ENCODE measurements around the gene ADORA1. TPM values are rescaled to one million over a fixed set of nuclear protein-coding genes. Genes with fewer than 3 reads are reported as not detected.

Gene ADORA1
- total and polyA plus RNA-seq, 11 donors = 0.81 to 17.8 (median 9.5) TPM

GRCh38 chr1:203103216-203103615, 24.3 kb upstream of the ADORA1 start:
- intact Hi-C loops (cut with DNase I) = no loop called here
- no peak for DNase-seq
- WGBS, 4 donors = 28 to 52% (median 39%) methylated on average over 4 of the region's 4 CpGs

DNA sequence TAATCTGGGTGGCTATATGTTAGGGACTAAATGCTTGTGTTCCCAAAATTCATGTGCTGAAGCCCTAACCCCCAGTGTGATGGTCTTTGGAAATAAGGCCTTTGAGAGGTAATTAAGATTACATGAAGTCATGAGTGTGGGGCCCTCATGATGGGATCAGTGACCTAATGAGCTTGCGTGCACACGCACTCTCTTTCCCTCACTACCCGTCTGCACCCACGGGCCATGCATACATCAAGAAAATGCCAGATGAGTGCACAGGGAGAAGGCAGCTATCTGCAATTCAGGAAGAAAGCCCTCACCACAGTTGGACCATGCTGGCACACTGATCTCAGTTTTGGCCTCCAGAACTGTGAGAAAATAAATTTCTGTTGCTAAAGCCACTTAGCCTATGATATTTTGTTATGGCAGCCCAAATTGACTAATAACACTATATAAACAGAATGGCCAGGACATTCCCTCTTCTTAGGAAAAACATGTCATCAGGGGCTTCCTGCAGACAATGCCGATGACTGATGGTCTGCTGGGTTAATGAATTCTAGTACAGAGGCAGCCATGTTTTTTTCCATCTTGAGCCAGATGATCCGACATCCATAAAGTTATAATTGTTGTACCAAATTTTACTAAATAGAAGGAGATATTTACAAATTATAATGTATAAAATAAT, 23.6 kb upstream of the ADORA1 start:
- Histone ChIP-seq H3K9me3 (peaks cover 0 to 17% (median 0%) of the 10 kb centered on the region in 12 donors), H3K27ac (no peak overlapping the region), H3K36me3 (no peaks in the 10 kb centered on the region), H3K27me3 (peaks cover 0 to 25% (median 0%) of the 10 kb centered on the region in 9 donors), H3K4me1 (peaks cover 0 to 6% (median 0%) of the 10 kb centered on the region in 12 donors), H3K4me3 (no peak overlapping the region)
- intact Hi-C loops (cut with DNase I) = no loop called here
- TF ChIP-seq POLR2A (IDR thresholded peaks at IDR 0.05) = no peak
- TF ChIP-seq, protein P1, sequence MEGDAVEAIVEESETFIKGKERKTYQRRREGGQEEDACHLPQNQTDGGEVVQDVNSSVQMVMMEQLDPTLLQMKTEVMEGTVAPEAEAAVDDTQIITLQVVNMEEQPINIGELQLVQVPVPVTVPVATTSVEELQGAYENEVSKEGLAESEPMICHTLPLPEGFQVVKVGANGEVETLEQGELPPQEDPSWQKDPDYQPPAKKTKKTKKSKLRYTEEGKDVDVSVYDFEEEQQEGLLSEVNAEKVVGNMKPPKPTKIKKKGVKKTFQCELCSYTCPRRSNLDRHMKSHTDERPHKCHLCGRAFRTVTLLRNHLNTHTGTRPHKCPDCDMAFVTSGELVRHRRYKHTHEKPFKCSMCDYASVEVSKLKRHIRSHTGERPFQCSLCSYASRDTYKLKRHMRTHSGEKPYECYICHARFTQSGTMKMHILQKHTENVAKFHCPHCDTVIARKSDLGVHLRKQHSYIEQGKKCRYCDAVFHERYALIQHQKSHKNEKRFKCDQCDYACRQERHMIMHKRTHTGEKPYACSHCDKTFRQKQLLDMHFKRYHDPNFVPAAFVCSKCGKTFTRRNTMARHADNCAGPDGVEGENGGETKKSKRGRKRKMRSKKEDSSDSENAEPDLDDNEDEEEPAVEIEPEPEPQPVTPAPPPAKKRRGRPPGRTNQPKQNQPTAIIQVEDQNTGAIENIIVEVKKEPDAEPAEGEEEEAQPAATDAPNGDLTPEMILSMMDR (IDR thresholded peaks at IDR 0.05) = no peak
- ATAC-seq (no peak), DNase-seq (no peak)
- 78 to 89% (median 83%) methylated on average over 6 of the region's 6 CpGs for WGBS, 4 donors

More at GRCh38 chr1:203103216-203103615, 24.3 kb upstream of the ADORA1 start:
- Histone ChIP-seq H3K4me1 (peaks cover 0 to 6% (median 0%) of the 10 kb centered on the region in 12 donors), H3K27ac (no peak overlapping the region), H3K9me3 (peaks cover 0 to 17% (median 0%) of the 10 kb centered on the region in 12 donors), H3K4me3 (no peak overlapping the region), H3K36me3 (no peaks in the 10 kb centered on the region), H3K27me3 (peaks cover 0 to 20% (median 0%) of the 10 kb centered on the region in 9 donors)
- TF ChIP-seq, protein P1 (IDR thresholded peaks at IDR 0.05) = no peak
- TF ChIP-seq POLR2A (IDR thresholded peaks at IDR 0.05) = no peak
- ATAC-seq = no peak

GRCh38 chr1:203104789-203105390, 22.6 kb upstream of the ADORA1 start:
- Histone ChIP-seq H3K4me1 (peaks cover 0 to 6% (median 0%) of the 10 kb centered on the region in 12 donors), H3K27ac (no peak overlapping the region), H3K4me3 (no peak overlapping the region), H3K27me3 (peaks cover 0 to 28% (median 0%) of the 10 kb centered on the region in 9 donors), H3K36me3 (no peaks in the 10 kb centered on the region), H3K9me3 (peaks cover 0 to 17% (median 0%) of the 10 kb centered on the region in 12 donors)
- TF ChIP-seq, protein P1 (IDR thresholded peaks at IDR 0.05) = no peak
- TF ChIP-seq POLR2A (IDR thresholded peaks at IDR 0.05) = no peak
- intact Hi-C loops (cut with DNase I) = no loop called here
- DNase-seq (no peak), ATAC-seq (no peak)

GRCh38 chr1:203112475-203112874, 15.1 kb upstream of the ADORA1 start:
- WGBS, 4 donors = 62 to 74% (median 68%) methylated on average over 2 of the region's 2 CpGs
- H3K36me3 ChIP-seq = no peaks in the 10 kb centered on the region
- no peak overlapping the region for H3K4me3 ChIP-seq
- no peak for DNase-seq
- ATAC-seq = no peak
- no peaks in the 10 kb centered on the region for H3K9me3 ChIP-seq
- no peak for TF ChIP-seq POLR2A (IDR thresholded peaks at IDR 0.05)
- TF ChIP-seq, protein P1 (IDR thresholded peaks at IDR 0.05) = no peak
- peaks cover 0 to under 1% (median 0%) of the 10 kb centered on the region in 12 donors for H3K4me1 ChIP-seq
- H3K27ac ChIP-seq = no peak overlapping the region
- intact Hi-C loops (cut with DNase I) = loop anchor here in 1 of 10 donors (5.0 kb wide), 1 partner anchor 70 kb away; no protein-coding TSS in a partner anchor
- H3K27me3 ChIP-seq = peaks cover 0 to 29% (median 0%) of the 10 kb centered on the region in 9 donors

Measured in heart left ventricle (tissue), 16 donors.